Epithelial cell of esophagus (primary cell): ENCODE data around the gene MAL.

ENCODE experiments used
- DNase-seq: peaks from one replicate; pipeline ENCODE4 v3.0.0; 2010; ENCODE audit warnings: low read depth
- H3K4me3 ChIP-seq: 2 replicates; pipeline ENCODE4 v1.5.1; 2011; ENCODE audit warnings: mild to moderate bottlenecking, low read length, control low read depth
- CTCF ChIP-seq: IDR thresholded peaks from 2 replicates; pipeline ENCODE4 v1.5.1; 2011; ENCODE audit warnings: low read depth, mild to moderate bottlenecking, low read length, control low read depth, inconsistent platforms; ENCODE audit not compliant: insufficient read depth; ENCODE audit errors: missing control alignments

MAL gene

GRCh38 chr2:95004711-95005110, 20.8 kb upstream of the MAL start:
- DNase-seq, result no peak
- H3K4me3 ChIP-seq, result no peak overlapping the region
- no peak for TF ChIP-seq CTCF

GRCh38 chr2:95005726-95006125, 19.8 kb upstream of the MAL start:
- TF ChIP-seq CTCF, result no peak

GRCh38 chr2:95006588-95006987, 18.9 kb upstream of the MAL start:
- H3K4me3 ChIP-seq, result no peak overlapping the region
- TF ChIP-seq CTCF, result no peak
- no peak for DNase-seq

More at GRCh38 chr2:95005726-95006125, 19.8 kb upstream of the MAL start:
- no peak for DNase-seq
- no peak overlapping the region for H3K4me3 ChIP-seq

- no peak for DNase-seq
- no peak for TF ChIP-seq CTCF
- H3K4me3 ChIP-seq, result no peak overlapping the region
Observed at GRCh38 chr2:95007031-95007609, 18.4 kb upstream of the MAL start.

- no peak for TF ChIP-seq CTCF
- no peak overlapping the region for H3K4me3 ChIP-seq
- DNase-seq, result no peak
Observed at GRCh38 chr2:95007822-95008221, 17.7 kb upstream of the MAL start.

GRCh38 chr2:95008306-95008705, 17.2 kb upstream of the MAL start:
- no peak for TF ChIP-seq CTCF
- no peak overlapping the region for H3K4me3 ChIP-seq
- DNase-seq, result no peak

- DNase-seq, result no peak
- no peak overlapping the region for H3K4me3 ChIP-seq
- no peak for TF ChIP-seq CTCF
Observed at GRCh38 chr2:95008996-95009395, 16.5 kb upstream of the MAL start.
